K562 treated with DMSO at 1 percent for 48 hours (cell line): ENCODE results near the gene PCDHGA2. TPM values are rescaled to one million over a fixed set of nuclear protein-coding genes. Genes with fewer than 3 reads are reported as not detected.

ENCODE experiments used
- total RNA-seq: library from RNA; unstranded; fragments of 300-600 nt; gene quantifications from 2 replicates; pipeline ENCODE4 v1.2.3, GENCODE V29; 2022; ENCODE audit warnings: low replicate concordance; ENCODE audit errors: extremely low read depth

The PCDHGA2 gene
- total RNA-seq, 1 experiment from 2014 or later, result not detected

Other genes with a start within 250 kb of the PCDHGA2 start
- not detected in 2 replicates for gene PCDHB2, start 244.1 kb upstream of the PCDHGA2 start, total RNA-seq
- not detected in 2 replicates for gene PCDHB3, start 238.3 kb upstream of the PCDHGA2 start, total RNA-seq
- not detected in 2 replicates for gene PCDHB4, start 216.9 kb upstream of the PCDHGA2 start, total RNA-seq
- not detected in 2 replicates for gene PCDHB5, start 203.6 kb upstream of the PCDHGA2 start, total RNA-seq
- gene PCDHB6, start 188.7 kb upstream of the PCDHGA2 start, total RNA-seq, result not detected in 2 replicates
- not detected in 2 replicates for gene PCDHB7, start 166.1 kb upstream of the PCDHGA2 start, total RNA-seq
- not detected in 2 replicates for gene PCDHB8, start 161.0 kb upstream of the PCDHGA2 start, total RNA-seq
- not detected in 2 replicates for gene PCDHB16, start 156.4 kb upstream of the PCDHGA2 start, total RNA-seq
- gene PCDHB9, start 151.6 kb upstream of the PCDHGA2 start, total RNA-seq, result not detected in 2 replicates
- gene PCDHB10, start 146.4 kb upstream of the PCDHGA2 start, total RNA-seq, result not detected in 2 replicates
- not detected in 2 replicates for gene PCDHB11, start 139.1 kb upstream of the PCDHGA2 start, total RNA-seq
- gene PCDHB12, start 130.0 kb upstream of the PCDHGA2 start, total RNA-seq, result not detected in 2 replicates
- not detected in 2 replicates for gene PCDHB13, start 124.8 kb upstream of the PCDHGA2 start, total RNA-seq
- not detected in 2 replicates for gene PCDHB14, start 115.4 kb upstream of the PCDHGA2 start, total RNA-seq
- gene PCDHB15, start 93.4 kb upstream of the PCDHGA2 start, total RNA-seq, result not detected in 2 replicates
- not detected in 2 replicates for gene SLC25A2, start 34.7 kb upstream of the PCDHGA2 start, total RNA-seq
- gene TAF7, start 18.0 kb upstream of the PCDHGA2 start, total RNA-seq, result not detected in 2 replicates
- not detected in 2 replicates for gene PCDHGA1, start 8.2 kb upstream of the PCDHGA2 start, total RNA-seq
- not detected in 2 replicates for gene PCDHGA3, start 5.1 kb downstream of the PCDHGA2 start, total RNA-seq
- gene PCDHGB1, start 11.3 kb downstream of the PCDHGA2 start, total RNA-seq, result not detected in 2 replicates
- not detected in 2 replicates for gene PCDHGA4, start 16.3 kb downstream of the PCDHGA2 start, total RNA-seq
- not detected in 2 replicates for gene PCDHGB2, start 21.2 kb downstream of the PCDHGA2 start, total RNA-seq
- gene PCDHGA5, start 25.4 kb downstream of the PCDHGA2 start, total RNA-seq, result not detected in 2 replicates
- not detected in 2 replicates for gene PCDHGB3, start 31.5 kb downstream of the PCDHGA2 start, total RNA-seq
- not detected in 2 replicates for gene PCDHGA6, start 35.1 kb downstream of the PCDHGA2 start, total RNA-seq
- not detected in 2 replicates for gene PCDHGA7, start 44.0 kb downstream of the PCDHGA2 start, total RNA-seq
- not detected in 2 replicates for gene PCDHGB4, start 48.9 kb downstream of the PCDHGA2 start, total RNA-seq
- not detected in 2 replicates for gene PCDHGA8, start 53.9 kb downstream of the PCDHGA2 start, total RNA-seq
- gene PCDHGB5, start 59.2 kb downstream of the PCDHGA2 start, total RNA-seq, result not detected in 2 replicates
- not detected in 2 replicates for gene PCDHGA9, start 64.0 kb downstream of the PCDHGA2 start, total RNA-seq
- not detected in 2 replicates for gene PCDHGB6, start 69.3 kb downstream of the PCDHGA2 start, total RNA-seq
- not detected in 2 replicates for gene PCDHGA10, start 74.2 kb downstream of the PCDHGA2 start, total RNA-seq
- gene PCDHGB7, start 78.9 kb downstream of the PCDHGA2 start, total RNA-seq, result not detected in 2 replicates
- gene PCDHGA11, start 82.3 kb downstream of the PCDHGA2 start, total RNA-seq, result not detected in 2 replicates
- gene PCDHGA12, start 91.7 kb downstream of the PCDHGA2 start, total RNA-seq, result not detected in 2 replicates
- not detected in 2 replicates for gene PCDHGC3, start 137.2 kb downstream of the PCDHGA2 start, total RNA-seq
- gene PCDHGC4, start 146.3 kb downstream of the PCDHGA2 start, total RNA-seq, result not detected in 2 replicates
- not detected in 2 replicates for gene PCDHGC5, start 150.3 kb downstream of the PCDHGA2 start, total RNA-seq